Caco-2 (cell line): Measurements from ENCODE around the gene PHGDH. TPM values are rescaled to one million over a fixed set of nuclear protein-coding genes. Genes with fewer than 3 reads are reported as not detected.

Experiments
- BruUV-seq: library from RNA; stranded (reverse); fragments of 400-500 nt; replicated peaks from 2 replicates; lab custom pipeline; 2021; lab: Mats Ljungman, UMichigan
- CTCF ChIA-PET: fragments of 300-600 bp; sonication (Branson Sonifier 250); formaldehyde crosslinking; loops from one replicate; lab custom pipeline; 2022; ENCODE audit warnings: antibody characterized with exemption; lab: Charles Lee
- POLR2A ChIA-PET: fragments of 300-600 bp; sonication (Branson Sonifier 250); formaldehyde crosslinking; loops from one replicate; lab custom pipeline; 2022; ENCODE audit warnings: antibody characterized with exemption; lab: Charles Lee
- DNase-seq, 2 experiments: peaks; one replicate each; pipeline versions ENCODE4 v3.0.0 to v3.0.0-alpha.2; 2020 to 2022
- H3K27me3 ChIP-seq: replicated peaks from 2 replicates; pipeline ENCODE4 v1.6.0; 2011; ENCODE audit warnings: low read length; ENCODE audit not compliant: control insufficient read depth, insufficient read depth
- H3K36me3 ChIP-seq: 2 replicates; pipeline ENCODE4 v1.5.1; 2011; ENCODE audit warnings: low read length; ENCODE audit not compliant: control insufficient read depth, insufficient read depth
- H3K4me1 ChIP-seq: fragments of 250-450 bp; sonication (Bioruptor Pico); 2 replicates; pipeline ENCODE4 v1.5.1; 2020; ENCODE audit warnings: mild to moderate bottlenecking
- H3K4me3 ChIP-seq: 2 replicates; pipeline ENCODE4 v1.5.1; 2011; ENCODE audit warnings: low read depth, mild to moderate bottlenecking, control low read depth, low read length
- H3K9me3 ChIP-seq: fragments of 250-450 bp; sonication (Bioruptor Pico); 2 replicates; pipeline ENCODE4 v1.5.1; 2020; ENCODE audit warnings: mild to moderate bottlenecking, moderate library complexity
- H3K27ac Mint-ChIP-seq: one replicate; pipeline ENCODE4 v1.8.0; 2022; ENCODE audit warnings: mixed read lengths; ENCODE audit not compliant: unreplicated experiment
- H3K27me3 Mint-ChIP-seq: one replicate; pipeline ENCODE4 v1.8.0; 2022; ENCODE audit warnings: mixed read lengths; ENCODE audit not compliant: insufficient read depth, unreplicated experiment
- H3K36me3 Mint-ChIP-seq: one replicate; pipeline ENCODE4 v1.8.0; 2022; ENCODE audit warnings: mild to moderate bottlenecking, mixed read lengths; ENCODE audit not compliant: insufficient read depth, unreplicated experiment
- H3K4me1 Mint-ChIP-seq: one replicate; pipeline ENCODE4 v1.8.0; 2022; ENCODE audit warnings: low read depth, mixed read lengths; ENCODE audit not compliant: unreplicated experiment
- H3K4me3 Mint-ChIP-seq: one replicate; pipeline ENCODE4 v1.8.0; 2022; ENCODE audit warnings: mild to moderate bottlenecking, moderate library complexity, mixed read lengths; ENCODE audit not compliant: unreplicated experiment
- H3K9me3 Mint-ChIP-seq: one replicate; pipeline ENCODE4 v1.8.0; 2022; ENCODE audit warnings: mixed read lengths; ENCODE audit not compliant: unreplicated experiment
- intact Hi-C: fragments of 100-400 bp; cut with micrococcal nuclease; formaldehyde crosslinking; loops from one replicate; pipeline ENCODE4 v1.10.0; 2022; ENCODE audit not compliant: unreplicated experiment
- total RNA-seq: library from RNA; stranded (reverse); gene quantifications from 2 replicates; pipeline ENCODE4 v1.2.3, GENCODE V29; 2022
- TF ChIP-seq, protein P1 (sequence below), 2 experiments: fragments of 200-600 bp in 1 of 2; IDR thresholded peaks; 1 replicate in 1 of 2; 2 replicates in 1 of 2; pipeline versions ENCODE4 v1.5.1 to v1.8.0; 2011 to 2022; ENCODE audit warnings: antibody characterized with exemption in 1 of 2, control low read depth in 1 of 2, inconsistent platforms in 1 of 2, low read depth in 1 of 2, low read length in 1 of 2, mild to moderate bottlenecking in 1 of 2, moderate library complexity in 1 of 2; ENCODE audit not compliant: insufficient read depth in 1 of 2, severe bottlenecking in 1 of 2, unreplicated experiment in 1 of 2

PHGDH gene
- total RNA-seq, 1 experiment from 2014 or later = 410 TPM

DNA sequence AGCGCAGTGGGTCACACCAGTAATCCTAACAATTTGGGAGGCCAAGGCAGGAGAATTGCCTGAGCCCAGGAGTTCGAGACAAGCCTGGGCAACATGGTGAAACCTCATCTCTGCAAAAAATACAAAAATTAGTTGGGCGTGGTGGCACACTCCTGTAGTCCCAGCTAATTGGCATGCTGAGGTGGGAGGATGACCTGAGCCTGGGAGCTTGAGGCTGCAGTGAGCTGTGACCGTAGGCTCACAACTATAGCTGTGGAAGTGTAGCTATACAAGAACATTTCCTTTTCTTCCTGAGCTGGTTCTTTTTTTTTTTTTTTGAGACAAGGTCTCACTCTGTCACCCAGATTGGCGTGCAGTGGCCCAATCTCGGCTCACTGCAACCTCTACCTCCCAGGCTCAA, 44.6 kb upstream of the PHGDH start:
- TF ChIP-seq, protein P1, sequence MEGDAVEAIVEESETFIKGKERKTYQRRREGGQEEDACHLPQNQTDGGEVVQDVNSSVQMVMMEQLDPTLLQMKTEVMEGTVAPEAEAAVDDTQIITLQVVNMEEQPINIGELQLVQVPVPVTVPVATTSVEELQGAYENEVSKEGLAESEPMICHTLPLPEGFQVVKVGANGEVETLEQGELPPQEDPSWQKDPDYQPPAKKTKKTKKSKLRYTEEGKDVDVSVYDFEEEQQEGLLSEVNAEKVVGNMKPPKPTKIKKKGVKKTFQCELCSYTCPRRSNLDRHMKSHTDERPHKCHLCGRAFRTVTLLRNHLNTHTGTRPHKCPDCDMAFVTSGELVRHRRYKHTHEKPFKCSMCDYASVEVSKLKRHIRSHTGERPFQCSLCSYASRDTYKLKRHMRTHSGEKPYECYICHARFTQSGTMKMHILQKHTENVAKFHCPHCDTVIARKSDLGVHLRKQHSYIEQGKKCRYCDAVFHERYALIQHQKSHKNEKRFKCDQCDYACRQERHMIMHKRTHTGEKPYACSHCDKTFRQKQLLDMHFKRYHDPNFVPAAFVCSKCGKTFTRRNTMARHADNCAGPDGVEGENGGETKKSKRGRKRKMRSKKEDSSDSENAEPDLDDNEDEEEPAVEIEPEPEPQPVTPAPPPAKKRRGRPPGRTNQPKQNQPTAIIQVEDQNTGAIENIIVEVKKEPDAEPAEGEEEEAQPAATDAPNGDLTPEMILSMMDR (IDR thresholded peaks at IDR 0.05; ENCODE audit: insufficient read depth in 1 of 2, low read depth in 1 of 2, low read length in 1 of 2, severe bottlenecking in 1 of 2, unreplicated experiment in 1 of 2) = no peak
- Mint-ChIP-seq H3K4me3 (no peak overlapping the region), H3K9me3 (no peaks in the 10 kb centered on the region), H3K27me3 (no peaks in the 10 kb centered on the region), H3K27ac (no peak overlapping the region), H3K4me1 (peaks cover 3% of the 10 kb centered on the region), H3K36me3 (no peaks in the 10 kb centered on the region)
- CTCF ChIA-PET = no interaction called here
- DNase-seq = no peak
- Histone ChIP-seq H3K4me3 (no peak overlapping the region), H3K4me1 (no peaks in the 10 kb centered on the region), H3K27me3 (no peaks in the 10 kb centered on the region), H3K36me3 (no peaks in the 10 kb centered on the region), H3K9me3 (no peaks in the 10 kb centered on the region)
- intact Hi-C loops = no loop called here
- BruUV-seq = no TSS peak
- POLR2A ChIA-PET = no interaction called here

DNA sequence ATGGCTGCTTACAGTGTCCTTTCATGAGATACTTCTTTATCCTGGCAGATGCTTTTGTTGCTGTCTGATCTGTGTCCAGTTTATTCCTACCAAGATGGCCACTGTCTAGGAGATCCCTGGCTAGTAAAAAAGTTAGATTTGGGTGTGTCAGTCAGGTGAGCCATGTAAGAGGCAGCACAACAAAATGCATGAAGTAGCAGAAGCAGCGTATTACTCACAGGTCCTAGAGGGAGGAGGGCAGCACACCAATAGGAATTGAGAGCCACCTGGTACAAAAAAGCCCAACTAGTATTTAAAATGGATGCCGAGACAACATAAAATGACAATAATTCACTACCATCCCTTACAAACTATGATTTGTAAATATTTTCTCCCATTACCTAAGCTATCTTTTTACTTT, 40.8 kb upstream of the PHGDH start:
- BruUV-seq = no TSS peak

DNA sequence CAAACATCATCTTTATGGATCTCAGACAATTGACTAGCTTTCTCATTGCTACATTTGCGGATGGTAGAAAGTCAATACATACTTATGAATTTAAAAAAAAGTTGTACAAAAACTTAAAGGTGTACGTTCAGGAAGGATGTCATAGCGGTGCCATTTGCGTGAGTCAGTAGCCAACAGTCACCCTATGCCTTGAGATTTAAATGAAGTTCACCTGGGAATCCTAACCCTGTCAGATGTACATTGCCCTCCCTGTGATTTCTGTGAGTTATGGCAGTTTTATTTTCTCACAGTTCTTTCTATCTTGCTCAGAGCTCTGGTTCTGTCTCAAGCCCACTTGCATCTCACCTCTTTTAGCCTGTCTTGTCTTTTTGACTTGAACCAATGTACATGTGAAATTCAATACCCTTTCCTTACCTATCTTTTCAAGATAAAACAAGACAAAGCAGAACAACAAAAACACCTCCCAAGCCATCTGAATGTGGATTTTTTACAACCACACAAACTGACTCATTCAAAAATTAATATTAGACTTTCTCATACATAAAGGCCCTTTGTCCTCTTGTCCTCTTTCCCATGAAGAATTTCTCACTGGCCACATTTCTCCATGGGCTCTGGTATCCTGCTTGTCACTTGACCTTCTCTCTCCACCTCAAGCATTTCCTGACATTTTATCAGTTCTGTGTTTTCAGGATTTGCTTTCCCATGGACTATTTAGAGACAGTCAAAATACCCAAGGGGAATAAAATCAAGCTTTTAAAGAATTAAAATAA, 38.4 kb upstream of the PHGDH start:
- ChIA-PET POLR2A (no interaction called here), CTCF (no interaction called here)
- H3K4me1 ChIP-seq = no peaks in the 10 kb centered on the region
- no peak overlapping the region for H3K4me3 ChIP-seq
- H3K4me3 Mint-ChIP-seq = no peak overlapping the region
- H3K27me3 Mint-ChIP-seq = no peaks in the 10 kb centered on the region
- TF ChIP-seq, protein P1 (IDR thresholded peaks at IDR 0.05; ENCODE audit: insufficient read depth in 1 of 2, low read depth in 1 of 2, low read length in 1 of 2, severe bottlenecking in 1 of 2, unreplicated experiment in 1 of 2) = no peak
- H3K4me1 Mint-ChIP-seq = peaks cover 13% of the 10 kb centered on the region
- no peaks in the 10 kb centered on the region for H3K27me3 ChIP-seq
- no TSS peak for BruUV-seq
- H3K27ac Mint-ChIP-seq = no peak overlapping the region
- no peaks in the 10 kb centered on the region for H3K9me3 ChIP-seq
- no peaks in the 10 kb centered on the region for H3K36me3 ChIP-seq
- no peaks in the 10 kb centered on the region for H3K9me3 Mint-ChIP-seq
- no peaks in the 10 kb centered on the region for H3K36me3 Mint-ChIP-seq
- intact Hi-C loops = no loop called here
- no peak for DNase-seq

More for the DNA sequence above, 40.8 kb upstream of the PHGDH start:
- no peaks in the 10 kb centered on the region for H3K4me1 ChIP-seq
- H3K27me3 ChIP-seq = no peaks in the 10 kb centered on the region
- Mint-ChIP-seq H3K4me3 (no peak overlapping the region), H3K27me3 (no peaks in the 10 kb centered on the region), H3K9me3 (no peaks in the 10 kb centered on the region), H3K36me3 (no peaks in the 10 kb centered on the region), H3K4me1 (peaks cover 13% of the 10 kb centered on the region), H3K27ac (no peak overlapping the region)
- ChIA-PET CTCF (no interaction called here), POLR2A (no interaction called here)
- H3K9me3 ChIP-seq = no peaks in the 10 kb centered on the region
- H3K36me3 ChIP-seq = no peaks in the 10 kb centered on the region
- H3K4me3 ChIP-seq = no peak overlapping the region
- TF ChIP-seq, protein P1 (IDR thresholded peaks at IDR 0.05; ENCODE audit: insufficient read depth in 1 of 2, low read depth in 1 of 2, low read length in 1 of 2, severe bottlenecking in 1 of 2, unreplicated experiment in 1 of 2) = no peak
- intact Hi-C loops = no loop called here
- DNase-seq = no peak
